OCI-LY1 (cell line): ENCODE data around the gene PPT2.

Source experiments
- H2AFZ ChIP-seq: fragments of 200-600 bp; sonication (generic), shearing (Covaris generic); 2 replicates; pipeline ENCODE4 v1.6.0; 2014; ENCODE audit warnings: antibody characterized with exemption, mild to moderate bottlenecking, low read length
- H3F3A ChIP-seq: fragments of 200-600 bp; sonication (generic), shearing (Covaris generic); 2 replicates; pipeline ENCODE4 v1.6.0; 2014; ENCODE audit warnings: mild to moderate bottlenecking, antibody characterized with exemption, low read length, moderate library complexity; ENCODE audit not compliant: insufficient read depth
- H3K27ac ChIP-seq: fragments of 200-600 bp; sonication (generic); 2 replicates; pipeline ENCODE4 v1.5.1; 2014; ENCODE audit warnings: low read length, mixed run types, mild to moderate bottlenecking, low read depth; ENCODE audit not compliant: poor library complexity, severe bottlenecking
- H3K27me3 ChIP-seq: fragments of 200-600 bp; sonication (generic); 2 replicates; pipeline ENCODE4 v1.6.0; 2014; ENCODE audit warnings: antibody characterized with exemption, mild to moderate bottlenecking, low read length, moderate library complexity; ENCODE audit not compliant: insufficient read depth
- H3K36me3 ChIP-seq: fragments of 200-600 bp; sonication (generic); 2 replicates; pipeline ENCODE4 v1.6.1; 2014; ENCODE audit warnings: mild to moderate bottlenecking, antibody characterized with exemption, low read length, moderate library complexity, mixed read lengths; ENCODE audit not compliant: insufficient read depth
- H3K4me1 ChIP-seq: fragments of 200-600 bp; sonication (generic); 2 replicates; pipeline ENCODE4 v1.5.1; 2014; ENCODE audit warnings: mild to moderate bottlenecking, low read length, moderate library complexity; ENCODE audit not compliant: insufficient read depth, severe bottlenecking
- H3K4me2 ChIP-seq: fragments of 200-600 bp; sonication (generic), shearing (Covaris generic); 2 replicates; pipeline ENCODE4 v1.6.1; 2014; ENCODE audit warnings: low read length
- H3K4me3 ChIP-seq: fragments of 200-600 bp; sonication (generic); 2 replicates; pipeline ENCODE4 v1.5.1; 2014; ENCODE audit warnings: low read length, low read depth, mild to moderate bottlenecking, mixed read lengths; ENCODE audit not compliant: poor library complexity, severe bottlenecking
- H3K79me2 ChIP-seq: fragments of 200-600 bp; shearing (Covaris generic); 2 replicates; pipeline ENCODE4 v1.6.1; 2016; ENCODE audit warnings: mixed run types, low read length, mixed read lengths; ENCODE audit not compliant: insufficient read depth
- H3K9ac ChIP-seq: fragments of 200-600 bp; sonication (generic), shearing (Covaris generic); 2 replicates; pipeline ENCODE4 v1.6.1; 2014; ENCODE audit warnings: mild to moderate bottlenecking, low read length, mixed read lengths
- H3K9me2 ChIP-seq: fragments of 200-600 bp; sonication (generic), shearing (Covaris generic); 2 replicates; pipeline ENCODE4 v1.6.1; 2014; ENCODE audit warnings: low read depth, mild to moderate bottlenecking, low read length, mixed read lengths
- H3K9me3 ChIP-seq: fragments of 200-600 bp; shearing (Covaris generic); 2 replicates; pipeline ENCODE4 v1.6.1; 2014; ENCODE audit warnings: low read length, mixed read lengths
- H4K20me1 ChIP-seq: fragments of 200-600 bp; sonication (generic), shearing (Covaris generic); 2 replicates; pipeline ENCODE4 v1.6.0; 2016; ENCODE audit warnings: mild to moderate bottlenecking, low read length; ENCODE audit not compliant: insufficient read depth
- CTCF ChIP-seq: fragments of 200-600 bp; sonication (generic), shearing (Covaris generic); IDR thresholded peaks from 2 replicates; pipeline ENCODE4 v1.5.1; 2017; ENCODE audit warnings: mild to moderate bottlenecking, antibody characterized with exemption, low read length, moderate library complexity, mixed read lengths
- EZH2 ChIP-seq: fragments of 200-600 bp; sonication (generic), shearing (Covaris generic); IDR thresholded peaks from 2 replicates; pipeline ENCODE4 v1.8.0; 2017; ENCODE audit warnings: borderline replicate concordance, mixed run types, mild to moderate bottlenecking, antibody characterized with exemption, low read length, moderate library complexity, mixed read lengths

The PPT2 gene

GRCh38 chr6:32195902-32196681, 42.2 kb downstream of the PPT2 start:
- no peaks in the 10 kb centered on the region for H3K9me3 ChIP-seq
- H2AFZ ChIP-seq = no peak overlapping the region
- no peaks in the 10 kb centered on the region for H3K79me2 ChIP-seq
- peak overlapping the region; percentile 77 for H3K4me3 ChIP-seq
- no peaks in the 10 kb centered on the region for H4K20me1 ChIP-seq
- H3K9ac ChIP-seq = peak overlapping the region; percentile 87
- peak overlapping the region; percentile 73 for H3K27ac ChIP-seq
- peak overlapping the region; percentile 86 for H3K4me2 ChIP-seq
- H3K36me3 ChIP-seq = no peaks in the 10 kb centered on the region
- TF ChIP-seq CTCF (no peak), EZH2 (no peak)
- H3F3A ChIP-seq = 0 out of 2 replicates have a peak, but pooled peaks cover 3% of the 10 kb centered on the region
- H3K27me3 ChIP-seq = no peaks in the 10 kb centered on the region
- H3K9me2 ChIP-seq = no peaks in the 10 kb centered on the region
- H3K4me1 ChIP-seq = peaks cover 46% of the 10 kb centered on the region

- Histone ChIP-seq H3F3A (0 out of 2 replicates have a peak, but pooled peaks cover 3% of the 10 kb centered on the region), H3K9me3 (no peaks in the 10 kb centered on the region), H3K27me3 (no peaks in the 10 kb centered on the region), H4K20me1 (no peaks in the 10 kb centered on the region), H3K79me2 (no peaks in the 10 kb centered on the region), H3K9me2 (no peaks in the 10 kb centered on the region), H3K4me3 (peak overlapping the region; percentile 77), H3K36me3 (no peaks in the 10 kb centered on the region), H3K9ac (peak overlapping the region; percentile 87), H2AFZ (no peak overlapping the region), H3K4me2 (peak overlapping the region; percentile 86), H3K27ac (peak overlapping the region; percentile 5), H3K4me1 (peaks cover 37% of the 10 kb centered on the region)
- TF ChIP-seq EZH2 = no peak
- TF ChIP-seq CTCF = peak; percentile 34; the same call in 1 of the 2 replicates
Measured at GRCh38 chr6:32196682-32197616, 43.0 kb downstream of the PPT2 start.

GRCh38 chr6:32198345-32198696, 44.4 kb downstream of the PPT2 start:
- no peak overlapping the region for H3K4me3 ChIP-seq
- H3K4me1 ChIP-seq = peaks cover 25% of the 10 kb centered on the region
- no peaks in the 10 kb centered on the region for H3K9me3 ChIP-seq
- H3F3A ChIP-seq = 0 out of 2 replicates have a peak, but pooled peaks cover 2% of the 10 kb centered on the region
- no peaks in the 10 kb centered on the region for H3K9me2 ChIP-seq
- H3K4me2 ChIP-seq = no peak overlapping the region
- H2AFZ ChIP-seq = no peak overlapping the region
- no peaks in the 10 kb centered on the region for H3K36me3 ChIP-seq
- H3K9ac ChIP-seq = no peak overlapping the region
- H4K20me1 ChIP-seq = no peaks in the 10 kb centered on the region
- TF ChIP-seq CTCF (no peak), EZH2 (no peak)
- no peaks in the 10 kb centered on the region for H3K79me2 ChIP-seq
- H3K27ac ChIP-seq = no peak overlapping the region
- no peaks in the 10 kb centered on the region for H3K27me3 ChIP-seq
